MM.1S (cell line): Measurements from ENCODE around the gene DENND1A.

ENCODE experiments used
- DNase-seq: peaks from one replicate; pipeline ENCODE4 v3.0.0-alpha.2; 2015
- H2AFZ ChIP-seq: fragments of 300-600 bp; sonication (generic); 2 replicates; pipeline ENCODE4 v1.6.0; 2016; ENCODE audit warnings: antibody characterized with exemption, low read length
- H3F3A ChIP-seq: fragments of 300-600 bp; sonication (generic); 2 replicates; pipeline ENCODE4 v1.6.1; 2016; ENCODE audit warnings: mild to moderate bottlenecking, antibody characterized with exemption, low read length, moderate library complexity, mixed read lengths; ENCODE audit not compliant: insufficient read depth
- H3K27ac ChIP-seq: fragments of 300-600 bp; sonication (generic); 2 replicates; pipeline ENCODE4 v1.5.1; 2016; ENCODE audit warnings: mild to moderate bottlenecking, low read length
- H3K27me3 ChIP-seq: fragments of 300-600 bp; sonication (generic); replicated peaks from 2 replicates; pipeline ENCODE4 v1.6.0; 2016; ENCODE audit warnings: low read length; ENCODE audit not compliant: insufficient read depth
- H3K36me3 ChIP-seq: fragments of 300-600 bp; sonication (generic); replicated peaks from 2 replicates; pipeline ENCODE4 v1.6.1; 2016; ENCODE audit warnings: mild to moderate bottlenecking, low read length, mixed read lengths; ENCODE audit not compliant: insufficient read depth
- H3K4me1 ChIP-seq: fragments of 300-600 bp; sonication (generic); 2 replicates; pipeline ENCODE4 v1.6.1; 2016; ENCODE audit warnings: low read length, mixed read lengths
- H3K4me2 ChIP-seq: fragments of 300-600 bp; sonication (generic); 2 replicates; pipeline ENCODE4 v1.6.0; 2016; ENCODE audit warnings: low read depth, low read length
- H3K4me3 ChIP-seq: fragments of 300-600 bp; sonication (generic); 2 replicates; pipeline ENCODE4 v1.5.1; 2016; ENCODE audit warnings: low read length, mixed read lengths
- H3K79me2 ChIP-seq: fragments of 300-600 bp; sonication (generic); 2 replicates; pipeline ENCODE4 v1.6.1; 2016; ENCODE audit warnings: mixed run types, low read length, mixed read lengths
- H3K9ac ChIP-seq: fragments of 300-600 bp; sonication (generic); 2 replicates; pipeline ENCODE4 v1.6.1; 2016; ENCODE audit warnings: low read length, mixed read lengths
- H3K9me2 ChIP-seq: fragments of 300-600 bp; sonication (generic); replicated peaks from 2 replicates; pipeline ENCODE4 v1.6.1; 2016; ENCODE audit warnings: mild to moderate bottlenecking, low read length, mixed read lengths; ENCODE audit not compliant: insufficient read depth
- H3K9me3 ChIP-seq: fragments of 300-600 bp; sonication (generic); replicated peaks from 2 replicates; pipeline ENCODE4 v1.6.1; 2016; ENCODE audit warnings: mild to moderate bottlenecking, low read length, mixed read lengths; ENCODE audit not compliant: insufficient read depth
- H4K20me1 ChIP-seq: fragments of 300-600 bp; sonication (generic); 2 replicates; pipeline ENCODE4 v1.6.1; 2016; ENCODE audit warnings: mild to moderate bottlenecking, low read length, moderate library complexity, mixed read lengths; ENCODE audit not compliant: insufficient read depth
- EZH2 ChIP-seq: fragments of 300-600 bp; sonication (generic); optimal IDR thresholded peaks from 2 replicates; pipeline ENCODE3; 2017; ENCODE audit warnings: low read depth, mild to moderate bottlenecking, antibody characterized with exemption, low read length, mixed read lengths
- EZH2phosphoT487 ChIP-seq: fragments of 300-600 bp; sonication (generic); IDR thresholded peaks from 2 replicates; pipeline ENCODE4 v1.6.1; 2018; ENCODE audit warnings: antibody characterized with exemption, low read length
- TF ChIP-seq, protein P1 (sequence below): fragments of 300-600 bp; sonication (generic); IDR thresholded peaks from 2 replicates; pipeline ENCODE4 v1.5.1; 2016; ENCODE audit warnings: antibody characterized with exemption, low read length, mixed read lengths

Gene DENND1A

DNA sequence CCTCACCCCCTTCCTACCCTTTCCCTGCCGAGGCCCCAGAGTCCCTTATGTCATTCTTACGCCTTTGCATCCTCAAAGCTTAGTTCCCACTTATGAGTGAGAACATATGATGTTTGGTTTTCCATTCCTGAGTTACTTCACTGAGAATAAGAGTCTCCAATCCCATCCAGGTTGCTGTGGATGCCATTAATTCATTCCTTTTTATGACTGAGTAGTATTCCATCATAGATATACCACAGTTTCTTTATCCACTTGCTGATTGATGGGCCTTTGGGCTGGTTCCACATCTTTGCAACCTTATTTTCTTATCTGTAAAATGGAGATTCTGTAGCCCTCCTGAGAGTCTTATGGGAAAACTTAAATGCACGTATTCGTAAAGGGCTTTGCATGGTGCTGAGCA, 537.1 kb downstream of the DENND1A start:
- Histone ChIP-seq H3K4me3 (no peak overlapping the region), H3F3A (no peaks in the 10 kb centered on the region), H4K20me1 (no peaks in the 10 kb centered on the region), H3K4me1 (no peaks in the 10 kb centered on the region), H3K4me2 (no peak overlapping the region), H3K79me2 (no peaks in the 10 kb centered on the region), H3K9me2 (no peaks in the 10 kb centered on the region), H3K27ac (no peak overlapping the region), H3K27me3 (no peaks in the 10 kb centered on the region), H2AFZ (no peak overlapping the region), H3K9me3 (no peaks in the 10 kb centered on the region), H3K36me3 (no peaks in the 10 kb centered on the region), H3K9ac (no peak overlapping the region)
- no peak for DNase-seq
- TF ChIP-seq, protein P1, sequence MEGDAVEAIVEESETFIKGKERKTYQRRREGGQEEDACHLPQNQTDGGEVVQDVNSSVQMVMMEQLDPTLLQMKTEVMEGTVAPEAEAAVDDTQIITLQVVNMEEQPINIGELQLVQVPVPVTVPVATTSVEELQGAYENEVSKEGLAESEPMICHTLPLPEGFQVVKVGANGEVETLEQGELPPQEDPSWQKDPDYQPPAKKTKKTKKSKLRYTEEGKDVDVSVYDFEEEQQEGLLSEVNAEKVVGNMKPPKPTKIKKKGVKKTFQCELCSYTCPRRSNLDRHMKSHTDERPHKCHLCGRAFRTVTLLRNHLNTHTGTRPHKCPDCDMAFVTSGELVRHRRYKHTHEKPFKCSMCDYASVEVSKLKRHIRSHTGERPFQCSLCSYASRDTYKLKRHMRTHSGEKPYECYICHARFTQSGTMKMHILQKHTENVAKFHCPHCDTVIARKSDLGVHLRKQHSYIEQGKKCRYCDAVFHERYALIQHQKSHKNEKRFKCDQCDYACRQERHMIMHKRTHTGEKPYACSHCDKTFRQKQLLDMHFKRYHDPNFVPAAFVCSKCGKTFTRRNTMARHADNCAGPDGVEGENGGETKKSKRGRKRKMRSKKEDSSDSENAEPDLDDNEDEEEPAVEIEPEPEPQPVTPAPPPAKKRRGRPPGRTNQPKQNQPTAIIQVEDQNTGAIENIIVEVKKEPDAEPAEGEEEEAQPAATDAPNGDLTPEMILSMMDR: no peak

DNA sequence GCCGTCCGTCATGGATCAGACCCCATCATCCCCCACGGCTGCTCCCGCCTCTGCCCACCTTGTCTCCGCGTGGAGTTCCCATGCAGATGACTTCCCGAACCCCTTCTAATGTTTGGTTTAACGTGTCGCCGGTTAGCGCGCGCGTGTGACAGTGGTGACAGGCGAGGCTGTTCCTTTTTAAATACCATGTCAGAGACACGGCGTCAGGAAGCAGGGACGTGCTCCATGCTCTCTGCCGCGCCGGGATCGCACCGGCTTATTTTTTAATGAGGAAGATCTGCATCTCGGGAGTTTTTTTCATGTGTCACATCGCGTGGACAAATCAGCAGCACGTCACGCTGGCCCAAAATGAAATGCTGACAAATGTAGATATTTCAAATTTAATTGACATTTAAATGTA, 538.0 kb downstream of the DENND1A start:
- no peaks in the 10 kb centered on the region for H4K20me1 ChIP-seq
- DNase-seq: no peak
- H3K79me2 ChIP-seq: no peaks in the 10 kb centered on the region
- no peaks in the 10 kb centered on the region for H3K27me3 ChIP-seq
- H3K36me3 ChIP-seq: no peaks in the 10 kb centered on the region
- no peaks in the 10 kb centered on the region for H3K4me1 ChIP-seq
- H3K4me2 ChIP-seq: no peak overlapping the region
- no peak overlapping the region for H3K9ac ChIP-seq
- no peaks in the 10 kb centered on the region for H3K9me3 ChIP-seq
- no peak overlapping the region for H2AFZ ChIP-seq
- no peak overlapping the region for H3K4me3 ChIP-seq
- TF ChIP-seq EZH2: no peak
- TF ChIP-seq EZH2phosphoT487: no peak
- TF ChIP-seq, protein P1: no peak
- no peaks in the 10 kb centered on the region for H3F3A ChIP-seq
- H3K9me2 ChIP-seq: no peaks in the 10 kb centered on the region
- no peak overlapping the region for H3K27ac ChIP-seq

DNA sequence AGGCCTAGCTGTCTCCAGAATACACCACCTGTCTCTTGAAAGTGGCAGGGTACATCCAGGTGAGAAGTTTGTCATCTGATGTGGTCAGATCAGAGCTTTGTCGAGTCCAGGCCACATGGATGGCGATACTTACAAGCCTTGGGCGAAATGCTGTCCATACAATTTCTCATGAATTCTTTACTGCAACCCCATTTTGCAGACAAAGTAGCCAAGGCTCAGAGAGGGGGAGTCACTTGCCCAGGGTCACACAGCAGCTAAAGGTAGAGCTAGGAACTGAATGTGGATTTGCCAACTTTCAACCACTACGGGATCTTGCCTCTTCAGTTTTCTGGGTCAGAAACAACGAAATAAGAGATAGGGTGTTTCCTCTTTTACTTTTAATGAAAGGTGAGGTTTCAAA, 538.7 kb downstream of the DENND1A start:
- Histone ChIP-seq H3K27ac (no peak overlapping the region), H4K20me1 (no peaks in the 10 kb centered on the region), H3K4me3 (no peak overlapping the region), H3K79me2 (no peaks in the 10 kb centered on the region), H3F3A (no peaks in the 10 kb centered on the region), H3K9me3 (no peaks in the 10 kb centered on the region), H3K9ac (no peak overlapping the region), H3K4me1 (no peaks in the 10 kb centered on the region), H3K4me2 (no peak overlapping the region), H2AFZ (no peak overlapping the region), H3K27me3 (no peaks in the 10 kb centered on the region), H3K36me3 (no peaks in the 10 kb centered on the region), H3K9me2 (no peaks in the 10 kb centered on the region)
- TF ChIP-seq EZH2phosphoT487: no peak
- TF ChIP-seq, protein P1: no peak
- TF ChIP-seq EZH2: no peak
- no peak for DNase-seq
